HG02759 (cell line): ENCODE data around the gene CELF2.

Source experiments
- ATAC-seq: cut with Tn5 transposase; IDR thresholded peaks from one replicate; pipeline ENCODE4 v1.9.1; 2021; ENCODE audit warnings: mild to moderate bottlenecking, moderate library complexity; ENCODE audit not compliant: unreplicated experiment

CELF2 gene

GRCh38 chr10:11242443-11243387, 225.0 kb downstream of the CELF2 start:
- ATAC-seq = peak; percentile 74

DNA sequence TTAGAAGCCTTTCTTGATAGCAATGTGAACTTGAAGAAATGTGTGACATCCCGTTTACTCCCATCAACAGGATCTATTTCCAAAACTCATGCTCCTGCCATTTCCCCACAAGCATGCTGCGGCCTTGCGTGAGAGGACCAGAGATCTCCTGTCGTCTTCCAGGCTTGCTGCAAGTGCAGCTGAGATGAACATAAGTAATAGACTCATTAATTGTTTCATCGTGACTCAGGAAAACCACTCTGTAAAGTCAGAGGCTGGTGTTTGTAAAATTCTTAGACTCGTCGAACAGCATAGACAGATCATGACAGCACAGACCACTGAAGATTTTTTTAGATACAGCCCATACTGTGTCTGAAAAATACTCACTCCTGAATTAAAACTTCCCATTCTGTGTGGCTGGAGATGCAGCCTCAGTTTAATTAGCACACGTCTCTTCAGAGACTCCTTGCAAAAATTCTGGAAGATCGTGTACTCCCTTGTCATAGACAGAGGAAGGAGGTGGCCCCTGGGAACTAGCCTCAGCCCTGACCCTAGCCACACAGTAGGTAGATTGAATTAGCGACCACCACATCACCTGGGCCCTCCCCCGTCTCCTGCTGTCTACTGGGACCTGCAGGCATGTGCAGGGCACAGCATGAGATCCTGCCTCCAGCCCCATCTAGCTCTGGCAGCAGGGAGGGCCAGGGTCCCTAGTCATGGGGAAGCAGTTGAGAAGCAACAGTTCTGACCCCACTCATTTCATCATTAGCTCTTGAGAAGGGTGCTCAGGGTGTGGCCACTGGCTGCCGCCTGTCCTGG, 226.0 kb downstream of the CELF2 start:
- ATAC-seq = peak; percentile 12

- ATAC-seq = peak; percentile 11
These were observed 227.4 kb downstream of the CELF2 start for GRCh38 chr10:11245095-11245479.

GRCh38 chr10:11245510-11245909, 227.8 kb downstream of the CELF2 start:
- peak; percentile 48 for ATAC-seq

DNA sequence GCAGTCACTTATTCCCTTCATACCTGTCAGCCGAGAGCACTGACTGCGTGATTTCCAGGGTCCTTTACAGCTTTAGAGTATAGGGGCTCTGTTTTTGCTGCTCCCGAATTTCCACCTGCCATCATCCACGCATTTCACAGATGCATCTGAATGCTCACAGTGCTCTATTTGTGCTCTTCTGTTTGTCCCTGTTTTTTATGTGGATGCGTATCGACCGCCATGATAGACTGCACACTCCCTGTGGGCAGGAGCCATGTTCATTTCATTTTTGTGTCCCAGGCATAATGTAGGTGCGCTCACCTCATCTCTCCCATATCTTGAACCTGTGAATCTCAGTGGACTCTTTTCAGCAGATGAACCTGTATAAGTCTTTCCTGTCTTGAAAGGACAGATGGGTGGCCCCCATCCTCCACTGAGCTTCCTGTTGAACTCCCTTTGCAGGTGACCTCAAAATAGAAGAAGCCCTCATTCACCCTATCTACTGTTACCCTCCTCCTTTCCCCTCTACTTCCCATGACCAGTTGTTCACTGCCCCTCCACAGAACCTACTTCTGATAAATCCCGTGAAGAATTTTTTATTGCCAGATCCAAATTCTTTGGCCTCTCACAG, 228.4 kb downstream of the CELF2 start:
- no peak for ATAC-seq

- ATAC-seq = no peak
These were observed 229.2 kb downstream of the CELF2 start for GRCh38 chr10:11246752-11247467.

- ATAC-seq = no peak
These were observed 231.6 kb downstream of the CELF2 start for GRCh38 chr10:11249152-11249807.

DNA sequence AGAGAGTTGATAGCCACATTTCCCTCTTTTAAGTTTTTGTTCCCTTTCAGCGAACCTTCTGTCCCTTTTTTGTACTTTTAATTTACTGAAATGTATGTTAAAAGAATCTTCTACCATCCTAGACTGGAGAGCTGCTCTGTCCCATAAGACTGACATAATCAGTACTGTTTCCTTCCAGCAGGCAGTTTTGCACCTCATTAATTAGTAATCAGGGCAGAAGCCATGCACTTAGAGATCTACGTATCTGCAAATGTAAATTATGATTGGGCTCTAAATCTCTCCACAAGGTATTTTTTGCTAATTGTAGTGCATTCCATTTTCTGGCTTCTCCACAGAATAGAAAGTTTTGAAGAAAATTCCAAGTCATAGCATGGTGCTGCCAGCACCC, 232.1 kb downstream of the CELF2 start:
- no peak for ATAC-seq

GRCh38 chr10:11250304-11250703, 232.6 kb downstream of the CELF2 start:
- no peak for ATAC-seq

DNA sequence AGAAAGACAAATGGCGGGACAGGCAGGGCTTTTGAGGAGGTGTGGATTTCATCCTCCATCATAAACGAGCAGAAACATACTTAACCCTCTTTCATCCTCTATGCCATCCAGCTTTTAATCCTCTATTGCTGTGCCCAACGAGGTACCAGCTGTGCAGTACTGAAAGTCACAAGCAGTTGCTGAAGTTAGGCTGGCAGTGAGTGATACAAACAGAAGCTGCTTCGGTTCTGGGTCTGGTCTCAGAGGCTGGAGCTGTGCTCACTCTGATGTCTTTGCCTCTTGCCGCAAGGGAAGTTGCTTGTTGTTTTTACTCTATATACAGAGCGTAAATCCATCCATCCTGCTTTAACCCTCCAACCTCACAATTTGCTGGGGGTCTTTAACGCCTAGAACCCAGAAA, 235.2 kb downstream of the CELF2 start:
- ATAC-seq = no peak

DNA sequence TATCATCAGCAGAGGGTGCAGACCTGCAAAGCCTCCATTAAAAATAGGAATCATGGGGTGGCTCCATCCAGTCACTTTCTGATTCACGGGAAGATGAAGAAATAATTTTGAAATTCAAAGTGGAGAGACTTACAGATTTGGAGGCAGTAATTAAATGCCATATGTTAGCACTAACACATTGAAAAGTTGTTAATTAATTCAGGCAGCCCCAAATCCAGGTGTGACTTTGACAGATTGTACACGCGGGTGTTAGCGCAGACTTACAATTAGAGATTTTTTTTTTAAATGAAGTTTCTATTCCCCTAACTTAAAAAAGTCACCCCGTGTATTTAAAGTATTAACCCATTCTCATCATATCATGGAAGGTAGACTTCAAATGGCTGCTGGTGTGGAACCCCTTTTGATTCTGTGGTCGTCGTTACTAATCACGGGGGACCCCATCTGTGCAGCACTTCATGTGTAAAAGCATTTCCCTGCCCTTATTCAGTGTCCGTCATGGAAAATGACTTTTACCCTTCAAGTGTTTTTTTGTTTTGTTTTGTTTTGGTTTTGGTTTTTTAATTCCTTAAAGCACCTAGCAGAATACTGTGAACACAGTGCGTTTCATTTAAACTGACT, 235.8 kb downstream of the CELF2 start:
- no peak for ATAC-seq

- no peak for ATAC-seq
These were observed 237.5 kb downstream of the CELF2 start for GRCh38 chr10:11255156-11255555.

GRCh38 chr10:11255796-11256444, 238.2 kb downstream of the CELF2 start:
- ATAC-seq = no peak

- no peak for ATAC-seq
These were observed 239.2 kb downstream of the CELF2 start for GRCh38 chr10:11256896-11257295.

DNA sequence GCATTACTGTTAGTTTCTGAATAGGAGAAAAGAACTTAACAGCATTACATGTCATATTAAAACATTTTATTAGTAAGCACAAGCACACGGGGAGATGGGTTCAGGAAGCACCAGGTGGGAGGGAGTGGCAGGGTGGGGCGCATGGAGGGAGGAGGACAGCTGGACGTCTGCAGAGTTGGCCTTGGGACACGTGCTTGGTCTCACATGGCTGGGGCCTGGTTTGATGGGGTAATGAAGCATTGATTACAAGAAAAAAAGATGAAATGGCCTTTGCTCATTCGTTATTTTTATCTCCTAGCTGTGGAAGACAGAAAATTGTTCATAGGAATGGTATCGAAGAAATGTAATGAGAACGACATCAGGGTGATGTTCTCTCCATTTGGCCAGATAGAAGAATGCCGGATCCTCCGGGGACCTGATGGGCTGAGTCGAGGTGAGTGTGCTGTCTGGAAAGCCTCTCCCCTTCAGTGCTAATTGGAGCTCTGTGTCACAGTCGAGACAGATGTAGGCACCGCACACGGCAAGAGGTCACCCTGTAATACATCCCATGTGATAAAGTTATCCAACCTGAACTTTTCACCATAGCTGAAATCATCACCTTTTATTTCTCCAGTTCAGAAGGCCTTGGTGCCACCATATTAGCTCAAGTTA, 239.9 kb downstream of the CELF2 start:
- ATAC-seq = no peak

DNA sequence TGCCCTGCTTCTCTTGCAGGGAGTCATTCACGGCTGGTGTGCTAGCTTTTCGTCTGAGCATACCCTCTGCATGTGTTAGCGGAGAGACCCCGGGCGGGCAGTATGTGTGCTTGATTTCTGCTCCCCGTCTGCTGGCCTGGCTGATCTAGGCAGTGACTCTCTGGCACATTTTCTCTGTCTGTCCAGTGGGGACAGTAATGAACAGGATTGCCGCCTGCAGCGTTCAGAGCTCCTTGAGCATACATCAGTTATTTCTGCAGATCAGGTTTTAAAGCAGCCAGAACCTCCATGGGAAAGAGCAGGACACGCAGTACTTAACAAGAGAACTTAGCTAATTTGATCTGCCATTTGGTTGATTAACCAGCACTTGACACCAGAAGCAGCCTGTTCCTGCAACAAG, 242.5 kb downstream of the CELF2 start:
- no peak for ATAC-seq

DNA sequence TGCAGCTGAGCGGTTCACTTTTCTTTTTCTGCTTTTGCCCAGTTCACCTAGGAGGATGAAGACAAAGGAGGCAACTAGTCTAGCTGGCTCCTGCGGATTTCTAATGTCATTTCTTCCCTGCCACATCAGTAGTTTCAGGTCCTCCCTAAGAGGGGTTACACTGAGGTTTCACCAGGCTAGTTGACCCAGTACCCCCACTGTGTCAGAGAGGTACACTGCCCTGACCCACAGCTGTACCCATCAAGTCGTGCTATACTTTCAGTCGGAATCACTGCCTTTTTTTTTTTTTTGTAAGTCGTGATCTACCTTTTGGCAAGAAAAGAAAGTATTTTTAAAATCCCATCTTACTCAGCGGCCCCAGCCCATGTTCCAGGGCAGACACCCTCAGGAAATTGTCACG, 243.5 kb downstream of the CELF2 start:
- no peak for ATAC-seq

DNA sequence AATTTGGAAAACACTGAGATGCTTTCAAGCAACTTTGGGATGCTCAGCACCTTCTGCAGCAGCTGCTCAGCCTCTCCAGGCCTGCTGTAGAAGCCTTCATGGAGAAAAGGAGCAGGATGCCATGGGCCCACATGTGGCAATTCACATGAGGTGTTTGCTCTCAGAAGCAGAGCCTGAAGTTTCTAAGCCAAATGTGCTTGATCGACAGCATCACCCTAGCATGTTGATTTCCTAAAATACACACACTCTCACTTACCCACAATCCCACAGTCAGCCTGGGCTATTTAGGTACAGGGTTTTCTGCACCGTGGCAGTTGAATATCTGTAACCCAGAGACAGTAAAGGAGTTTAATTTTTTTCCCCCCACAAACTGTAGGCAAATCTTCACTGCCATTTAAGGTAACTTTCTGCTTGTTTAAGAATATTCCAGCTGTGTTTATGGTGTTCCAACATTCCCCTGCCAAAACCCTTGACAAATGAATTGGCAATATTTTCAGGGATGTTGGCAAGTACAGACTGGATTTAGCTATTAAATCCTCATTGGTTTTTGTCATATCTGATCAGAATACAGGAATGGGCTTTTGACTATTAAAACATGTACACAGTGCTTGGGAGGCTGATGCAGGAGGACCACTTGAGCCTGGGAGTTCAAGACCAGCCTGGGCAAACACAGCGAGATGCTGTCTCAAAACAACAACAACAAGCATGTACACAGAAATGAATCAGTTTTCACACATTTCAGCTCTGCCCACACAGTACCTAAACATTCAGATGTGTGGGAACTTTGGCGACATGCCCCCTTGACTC, 244.2 kb downstream of the CELF2 start:
- ATAC-seq = peak; percentile 54
